Measurements from ENCODE around the gene MEIS2.

Gene MEIS2

DNA sequence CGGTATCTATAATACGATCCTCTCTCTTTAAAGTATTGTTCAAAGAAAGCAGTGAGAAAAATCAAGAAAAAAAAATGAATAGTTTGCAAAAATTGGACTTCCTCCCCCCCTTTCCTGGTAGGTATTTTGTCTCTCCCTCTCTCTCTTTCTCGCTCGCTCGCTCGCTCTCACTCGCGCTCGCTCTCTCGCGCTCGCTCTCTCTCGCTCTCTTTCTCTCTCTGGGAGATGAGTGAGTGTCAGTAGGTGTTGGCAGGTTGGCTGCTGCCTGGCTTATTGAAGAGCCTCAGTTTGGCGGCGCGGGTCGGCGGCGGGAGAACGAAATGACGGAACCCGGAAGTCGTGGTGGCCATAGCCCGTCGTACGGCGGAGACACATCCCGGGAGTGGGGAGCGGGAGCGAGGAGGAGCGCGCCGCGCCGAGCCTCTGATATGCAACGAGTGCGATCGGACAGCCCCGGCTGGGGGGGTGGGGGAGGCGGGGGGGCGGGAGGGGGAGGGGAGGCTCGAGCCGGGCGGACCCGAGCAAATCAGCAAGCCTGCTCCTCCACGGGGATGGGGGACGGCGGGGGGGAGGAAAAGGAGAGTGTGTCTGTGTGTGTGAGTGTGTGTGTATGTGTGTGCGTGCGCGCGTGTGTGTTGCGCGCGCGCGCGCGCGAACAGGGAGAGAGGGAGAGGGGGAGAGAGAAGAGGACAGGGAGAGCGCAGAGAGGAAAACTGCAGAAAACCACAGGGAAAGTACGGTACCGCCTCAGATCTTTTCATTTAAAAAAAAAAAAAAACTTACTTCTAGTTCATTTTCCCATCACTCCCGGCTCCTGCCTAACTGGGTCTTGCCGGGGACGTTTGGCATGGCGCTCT lies at the start of gene MEIS2:
TSS of gene MEIS2 (minus strand) at position 441 of the 857 bp plus-strand sequence. CDS start 1,083 bp downstream, outside the sequence.
- peak; percentile 95 for DNase-seq

DNA sequence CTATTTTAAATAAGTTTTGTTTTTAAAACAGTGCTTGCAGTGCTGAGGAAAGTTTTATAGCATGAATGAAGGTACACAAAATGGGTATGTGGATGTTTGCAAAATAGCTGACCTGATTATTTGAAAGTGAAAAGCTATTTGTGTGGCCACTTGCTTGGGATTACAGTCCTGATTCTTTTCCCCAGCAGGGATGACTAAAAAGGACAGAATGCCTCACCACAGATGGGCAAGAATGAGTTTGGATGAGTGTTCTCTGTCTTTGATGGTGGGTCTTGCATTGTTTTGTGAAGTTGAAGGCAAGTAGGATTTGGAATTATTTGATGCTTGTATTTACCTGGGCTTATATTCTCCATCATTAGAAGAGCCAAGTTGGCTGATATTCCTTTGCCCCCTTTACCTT lies 48.8 kb upstream of the MEIS2 start:
- DNase-seq: no peak

DNA sequence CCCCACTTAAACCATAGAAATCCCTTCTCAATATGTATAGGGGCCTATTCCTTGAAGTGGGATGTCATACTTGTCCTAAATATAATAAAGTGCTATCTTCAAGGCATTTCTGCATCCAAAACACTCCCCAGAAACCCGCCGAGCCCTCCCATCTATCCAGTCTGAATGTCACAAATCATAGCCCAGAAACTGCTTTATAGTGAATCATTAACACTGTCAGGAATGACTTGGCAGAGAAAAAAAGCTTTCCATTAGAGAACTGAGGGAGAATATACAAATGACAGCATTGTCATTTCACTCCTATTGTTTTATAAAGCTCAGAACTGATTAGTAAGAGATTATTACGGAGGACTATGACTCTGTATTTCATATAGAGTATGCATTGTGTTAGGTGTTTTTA lies 48.4 kb upstream of the MEIS2 start:
- DNase-seq: no peak

DNA sequence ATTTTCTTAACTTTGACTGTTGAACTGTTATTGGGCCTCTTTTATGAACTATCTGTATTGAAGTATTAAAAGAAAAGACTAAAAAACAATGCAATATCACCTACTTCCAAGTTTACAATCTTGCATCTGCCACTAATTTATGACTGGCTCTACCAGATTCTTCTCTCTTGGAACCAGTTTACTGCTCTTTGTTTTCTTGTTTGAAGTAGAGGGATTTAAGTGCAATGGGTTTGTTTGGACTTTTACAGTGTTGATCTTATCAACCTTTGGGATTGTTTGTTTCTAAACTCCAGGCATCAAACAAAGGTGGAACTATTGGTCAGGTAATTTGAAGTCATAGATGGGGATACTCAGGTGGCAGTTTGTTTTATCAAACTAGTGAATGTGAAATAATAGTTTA lies 43.0 kb upstream of the MEIS2 start:
- no peak for DNase-seq

DNA sequence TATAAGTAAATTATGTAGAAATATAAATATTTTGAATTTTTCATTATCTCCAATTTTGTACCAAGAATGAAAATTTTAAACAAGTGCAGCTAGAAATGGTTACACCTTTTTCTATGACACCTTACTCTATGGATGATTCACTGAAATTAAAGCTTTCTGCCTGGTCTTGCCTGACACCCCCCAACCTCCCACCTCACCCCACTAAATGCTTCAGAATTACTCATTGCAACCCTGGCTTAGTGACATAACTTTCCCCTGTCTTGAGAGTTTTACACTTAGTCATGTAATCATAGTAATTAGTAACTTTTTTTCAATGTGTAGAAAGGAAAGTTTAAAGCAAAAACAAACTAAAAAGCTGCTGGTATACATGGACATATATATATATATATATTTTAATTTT lies 42.0 kb upstream of the MEIS2 start:
- DNase-seq: no peak

DNA sequence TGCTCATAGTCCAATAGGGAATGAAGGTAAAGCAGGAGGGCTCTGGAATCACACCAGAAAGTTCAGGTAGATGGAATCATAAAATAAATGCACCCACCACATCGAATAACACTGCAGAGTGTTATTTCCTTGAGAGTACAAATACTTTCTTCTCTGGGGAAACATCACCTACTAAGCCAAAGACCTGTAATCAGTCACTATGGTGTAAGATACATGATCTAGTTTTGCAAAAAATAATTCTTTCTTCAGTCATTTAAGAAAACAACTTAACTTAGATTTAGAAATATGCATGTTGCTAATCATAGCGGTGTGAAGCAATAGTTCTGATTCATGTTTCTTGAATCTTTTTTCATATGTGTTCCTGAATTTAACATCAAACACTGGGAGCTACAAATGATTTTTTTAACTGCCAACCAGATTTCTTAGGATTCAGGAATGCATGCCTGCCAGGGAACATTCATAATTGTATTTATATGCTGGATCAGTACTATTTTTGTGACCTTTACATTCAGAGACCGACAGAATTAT lies 40.2 kb upstream of the MEIS2 start:
- no peak for DNase-seq

DNA sequence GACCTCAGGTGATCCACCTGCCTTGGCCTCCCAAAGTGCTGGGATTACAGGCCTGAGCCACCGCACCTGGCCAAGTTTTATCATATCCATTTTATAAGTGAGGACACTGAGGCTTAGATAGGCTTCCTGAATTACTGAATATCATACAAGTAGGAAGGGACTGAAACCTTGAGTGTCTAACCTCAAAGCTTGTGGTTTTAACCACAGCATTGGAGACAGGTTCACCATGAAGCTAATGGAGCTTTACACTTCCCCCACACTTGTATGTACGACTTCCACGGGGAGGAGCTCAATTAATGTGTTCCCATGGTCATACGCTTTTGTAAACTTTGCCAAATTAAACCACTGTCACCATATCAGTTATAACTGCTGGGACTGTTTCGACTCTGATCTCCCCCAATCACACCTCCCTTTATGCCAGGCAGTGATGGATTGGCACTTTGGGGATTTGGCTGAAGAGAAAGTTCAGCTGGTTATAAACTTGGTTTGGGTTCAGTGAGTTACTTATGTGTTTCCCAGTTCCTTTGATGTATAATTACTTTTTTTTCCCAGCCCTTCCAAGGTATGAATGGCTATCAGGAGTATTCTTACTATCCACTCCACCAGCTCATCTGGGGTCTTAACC lies 38.4 kb upstream of the MEIS2 start:
- no peak for DNase-seq

DNA sequence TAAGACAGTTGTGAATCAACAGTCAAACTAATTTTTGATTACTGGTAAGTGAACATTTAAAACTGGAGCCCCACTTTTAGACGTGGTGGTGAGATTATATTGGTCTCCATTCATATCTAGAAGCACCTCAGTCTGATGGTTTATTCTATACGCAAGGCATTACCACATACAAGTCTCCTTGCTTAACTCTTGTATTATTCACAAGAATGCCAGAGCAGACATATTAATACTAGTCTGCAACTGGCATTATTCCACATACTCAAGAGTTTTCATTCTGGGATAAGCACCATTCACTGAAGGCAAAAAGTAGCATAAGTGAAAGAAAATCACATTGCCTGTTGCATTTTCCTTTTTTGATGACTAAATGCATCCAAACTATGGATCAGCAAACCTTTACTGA lies 36.9 kb upstream of the MEIS2 start:
- no peak for DNase-seq

DNA sequence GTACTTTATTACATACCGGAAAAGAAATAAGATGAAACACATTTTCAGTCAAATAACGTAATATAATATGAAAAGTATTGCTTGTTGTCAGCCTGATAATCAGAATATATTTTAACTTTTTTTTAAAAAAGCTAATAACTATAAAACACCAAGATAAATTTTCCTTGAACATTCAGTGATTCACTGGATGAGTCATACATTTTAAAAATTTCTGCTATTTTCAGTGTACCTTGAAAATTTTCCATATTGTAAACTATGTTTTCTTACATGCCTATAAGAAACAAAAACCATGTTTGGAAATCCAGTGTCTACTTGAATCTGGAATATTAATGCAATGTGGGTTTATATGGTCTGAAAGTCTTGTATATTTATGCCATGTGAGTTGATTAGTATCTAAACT lies 36.3 kb upstream of the MEIS2 start:
- DNase-seq: no peak

DNA sequence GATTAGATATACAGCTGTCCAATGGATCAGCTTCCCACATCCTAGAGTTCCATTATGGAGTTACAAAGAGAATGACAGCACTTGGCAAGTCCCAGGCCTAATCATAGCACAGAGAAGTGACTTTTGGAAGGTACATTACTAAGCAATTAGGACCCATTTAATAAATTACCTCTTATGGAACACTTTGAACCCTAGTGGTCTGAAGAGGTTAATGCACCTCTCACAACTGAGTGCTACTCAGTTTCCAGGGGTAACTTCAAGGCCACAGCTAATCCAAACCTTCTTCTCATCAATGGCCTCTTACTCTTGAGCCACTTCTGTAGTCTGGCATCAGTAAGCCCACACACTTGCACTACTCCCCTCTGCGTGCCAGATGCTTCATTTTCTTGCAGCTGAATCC lies 34.9 kb upstream of the MEIS2 start:
- DNase-seq: no peak

DNA sequence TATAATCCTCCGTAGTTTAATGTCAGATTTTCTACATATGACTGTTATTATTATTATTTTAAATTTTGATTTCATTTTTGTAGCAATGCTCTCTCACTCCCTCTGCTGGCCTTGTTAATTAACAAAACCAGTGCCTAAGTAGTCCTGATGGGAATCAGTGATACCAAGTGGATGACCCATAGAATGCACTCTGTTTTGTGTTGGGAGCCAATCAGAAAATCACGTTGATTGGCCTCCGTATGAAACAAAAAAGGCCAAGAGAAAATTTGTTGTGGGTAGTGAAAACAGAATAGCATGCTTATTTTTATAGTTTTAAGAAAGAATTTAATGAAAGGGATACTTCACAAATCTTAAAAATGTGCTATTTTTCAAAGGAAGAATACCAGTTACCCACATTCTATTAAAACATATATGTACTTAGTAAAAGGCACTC lies 34.4 kb upstream of the MEIS2 start:
- no peak for DNase-seq

DNA sequence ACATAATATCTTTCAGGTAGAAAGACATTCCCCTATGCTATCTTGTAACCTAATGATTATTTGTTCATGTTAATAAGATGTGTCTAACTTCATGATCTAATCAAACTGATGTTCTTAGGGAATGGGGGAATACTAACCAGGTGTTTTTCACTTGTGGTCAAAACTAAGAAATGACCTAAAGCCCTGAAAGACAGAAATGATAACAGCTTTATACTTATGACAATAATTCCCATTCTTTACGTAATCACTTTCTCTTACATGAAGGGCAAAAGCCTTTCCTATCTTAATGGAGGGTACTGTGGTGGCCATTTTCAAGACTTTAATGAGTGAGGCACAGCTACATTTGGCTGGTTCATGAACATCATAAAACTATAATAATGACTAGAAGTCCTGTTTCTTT lies 33.9 kb upstream of the MEIS2 start:
- DNase-seq: no peak

DNA sequence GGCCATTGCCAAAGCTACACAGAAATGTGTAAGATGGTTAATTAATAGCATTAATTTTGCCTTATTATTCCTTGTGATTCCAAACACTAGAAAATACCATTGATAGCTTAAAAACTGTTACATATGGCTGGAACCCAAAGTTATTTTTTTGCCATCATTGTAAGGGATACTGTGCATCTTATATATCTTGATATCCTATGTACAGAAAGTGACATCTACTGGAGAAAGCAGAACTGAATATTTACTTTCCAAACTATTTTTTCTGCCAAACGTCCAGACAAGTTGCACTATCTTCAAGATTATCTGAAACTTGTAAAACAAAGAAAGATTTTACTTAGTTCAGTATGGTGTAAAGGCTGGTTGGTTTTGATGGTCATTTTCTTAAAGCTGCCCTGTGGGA lies 33.3 kb upstream of the MEIS2 start:
- DNase-seq: no peak

DNA sequence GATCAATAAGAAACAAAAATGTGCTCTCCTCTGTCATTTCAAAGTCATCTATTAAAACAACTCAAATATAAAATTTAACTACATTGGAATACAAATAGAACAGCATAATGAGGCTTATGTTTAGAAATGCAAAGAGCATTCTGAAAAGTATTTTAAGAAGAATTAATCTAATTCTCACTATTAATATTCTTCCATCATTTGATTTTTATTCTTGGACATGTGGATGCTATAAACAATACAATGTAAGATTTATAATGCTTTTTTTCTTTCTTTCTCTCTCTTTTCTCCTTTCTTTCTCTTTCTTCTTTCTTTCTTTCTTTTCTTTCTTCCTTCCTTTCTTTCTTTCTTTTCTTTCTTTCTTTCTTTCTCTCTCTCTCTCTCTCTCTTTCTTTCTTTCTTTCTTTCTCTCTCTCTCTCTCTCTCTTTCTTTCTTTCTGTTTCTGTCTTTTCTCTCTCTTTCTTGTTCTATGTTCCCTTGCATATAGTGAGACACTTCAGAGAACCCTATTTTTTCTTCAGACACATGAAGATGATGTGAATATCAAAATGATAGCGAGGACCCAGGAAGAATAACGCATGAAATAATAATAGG lies 32.6 kb upstream of the MEIS2 start:
- DNase-seq: no peak

DNA sequence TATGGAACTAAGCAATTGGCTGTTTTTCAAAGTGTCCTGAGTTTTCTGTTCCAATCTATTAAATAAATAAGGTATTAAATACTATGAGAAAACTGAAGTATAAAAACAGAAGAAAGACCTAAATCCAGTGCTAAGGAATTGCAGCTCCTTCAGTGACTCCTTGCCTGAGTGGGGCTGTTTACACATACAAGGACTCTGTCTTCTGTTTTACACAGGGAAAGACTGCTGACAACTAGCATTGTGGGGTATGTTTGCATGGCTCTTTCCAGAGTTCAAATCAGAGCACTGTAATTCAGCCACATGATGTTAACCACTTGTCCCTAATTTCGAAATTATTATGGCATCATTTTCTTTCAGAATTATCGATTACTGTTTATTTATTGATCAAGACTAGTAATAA lies 31.3 kb upstream of the MEIS2 start:
- DNase-seq: no peak

DNA sequence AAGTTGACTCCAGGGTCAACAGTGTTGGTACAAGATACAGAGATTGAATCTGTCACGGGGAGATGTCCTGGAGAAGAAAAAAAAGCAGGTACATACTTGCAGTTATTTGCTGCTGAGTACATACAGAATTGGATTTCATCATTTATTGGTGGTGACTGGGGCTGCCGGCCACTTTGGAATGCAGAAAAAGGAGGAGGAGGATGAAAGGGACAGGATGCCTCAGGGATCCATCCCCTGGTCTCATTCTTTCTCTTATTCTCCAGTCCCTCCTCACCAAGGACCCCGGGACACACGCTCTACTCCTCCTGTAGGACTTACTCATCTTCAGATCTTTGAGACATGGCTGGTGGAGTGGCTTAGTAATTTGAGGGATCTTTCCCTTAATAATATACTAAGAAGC lies 30.0 kb upstream of the MEIS2 start:
- DNase-seq: no peak

DNA sequence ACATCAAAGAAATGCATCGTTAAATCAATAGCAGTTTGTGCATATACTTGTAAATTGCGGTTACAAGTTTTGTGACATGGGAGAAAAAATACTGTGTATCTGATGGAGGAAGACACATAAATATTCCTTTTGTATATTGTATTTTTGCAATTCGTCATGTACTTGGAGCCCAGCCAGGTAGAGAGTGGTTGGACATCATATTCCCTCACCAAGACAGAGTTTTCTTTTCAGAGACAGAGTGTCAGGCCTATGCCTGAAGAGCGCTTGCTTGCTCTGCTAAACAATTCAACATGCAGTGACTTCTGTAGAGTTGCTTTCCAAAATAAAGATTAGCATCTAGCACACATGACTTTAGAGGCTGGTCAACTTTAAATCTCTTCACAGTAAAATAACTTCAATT lies 24.8 kb upstream of the MEIS2 start:
- no peak for DNase-seq

DNA sequence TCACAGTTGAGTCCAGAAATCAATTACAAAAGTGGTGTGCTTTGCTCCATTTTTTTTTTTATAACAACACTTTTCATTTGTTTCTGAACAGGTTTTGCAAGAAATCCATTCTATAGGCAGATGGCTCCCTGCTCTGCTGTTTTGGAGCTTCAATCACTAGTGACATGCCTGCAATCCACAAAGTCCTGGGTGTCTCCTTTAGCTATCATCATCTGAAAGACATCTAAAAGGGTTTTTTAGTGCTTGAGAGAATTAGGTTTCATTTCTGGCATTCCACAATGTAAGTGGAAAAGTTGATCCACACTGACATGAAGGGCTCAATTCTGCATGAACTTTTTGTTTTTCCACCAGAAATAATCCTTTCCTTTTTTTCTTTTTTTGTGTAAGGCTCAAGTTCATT lies 24.0 kb upstream of the MEIS2 start:
- DNase-seq: no peak

DNA sequence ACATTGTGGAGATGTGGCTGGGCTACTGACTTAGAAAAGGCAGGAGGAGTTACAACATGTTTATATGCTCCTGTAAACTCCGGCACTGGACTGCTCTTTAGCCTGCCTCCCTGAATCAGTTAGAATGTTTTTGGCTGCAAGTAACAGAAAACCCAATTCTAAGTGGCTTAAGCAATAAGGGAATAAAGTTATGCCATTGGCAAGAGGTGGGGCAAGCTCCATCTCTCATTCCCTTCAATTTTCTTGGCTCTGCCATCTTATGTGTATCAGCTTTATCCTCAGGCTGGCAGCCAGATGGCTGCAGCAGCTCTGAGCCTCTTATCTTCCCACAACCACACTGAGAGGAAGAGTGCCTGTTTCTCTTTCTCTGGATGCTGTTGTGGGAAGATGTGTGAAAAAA lies 22.4 kb upstream of the MEIS2 start:
- DNase-seq: no peak

DNA sequence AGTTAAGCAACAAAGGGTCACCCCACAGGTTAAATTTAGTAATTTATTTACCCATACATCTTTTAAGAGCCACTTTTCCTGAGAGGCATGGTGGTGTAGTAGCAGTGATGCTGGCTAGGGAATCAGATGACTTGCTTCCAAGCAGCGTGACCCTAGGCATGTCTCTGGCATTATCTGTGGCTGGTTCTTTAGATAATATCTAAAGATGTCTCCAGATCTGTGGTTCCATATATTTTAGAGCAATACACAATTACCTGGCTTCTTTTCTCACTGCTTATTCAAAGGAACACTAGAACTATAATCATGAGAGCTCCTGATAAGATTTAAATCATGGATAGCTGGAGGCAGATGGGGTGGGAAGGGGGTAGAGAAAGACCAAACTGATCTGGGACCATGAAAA lies 21.1 kb upstream of the MEIS2 start:
- no peak for DNase-seq

DNA sequence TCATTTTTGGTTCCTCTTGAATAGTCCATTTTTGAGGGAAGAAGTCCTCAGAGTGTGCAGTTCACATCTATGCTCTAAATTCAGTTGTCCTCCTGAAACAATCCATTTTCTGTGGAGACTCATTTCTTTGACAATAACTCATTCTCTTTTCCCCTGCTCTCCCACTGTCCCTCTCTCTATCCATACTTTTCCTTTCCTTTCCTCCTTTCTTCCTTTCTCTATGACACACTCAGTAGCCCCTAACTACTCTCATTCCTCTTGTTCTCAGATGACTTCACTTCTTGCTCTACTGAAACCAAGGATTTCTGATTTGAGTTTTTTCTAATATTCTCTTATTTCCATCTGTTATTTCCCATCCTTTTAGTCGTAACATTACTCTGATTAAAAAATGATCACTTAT lies 16.7 kb upstream of the MEIS2 start:
- no peak for DNase-seq

DNA sequence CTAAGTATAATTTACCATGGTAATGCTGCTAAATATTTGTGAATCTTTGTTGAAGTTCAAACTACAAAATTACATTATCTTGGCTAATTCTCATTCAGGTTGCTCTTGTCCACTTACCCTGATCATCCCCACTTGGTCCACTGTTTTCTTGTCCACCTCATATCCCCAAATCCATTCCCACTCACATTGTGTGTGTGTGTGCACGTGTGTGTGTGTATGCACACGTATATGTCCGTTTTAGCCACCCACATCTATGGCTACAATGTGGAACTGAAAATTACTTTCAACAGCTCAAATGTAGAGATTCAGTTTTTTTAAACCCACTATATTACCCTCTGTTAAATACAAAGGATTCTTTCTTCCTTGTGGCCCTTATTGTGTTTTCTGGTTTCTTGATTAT lies 15.2 kb upstream of the MEIS2 start:
- no peak for DNase-seq

DNA sequence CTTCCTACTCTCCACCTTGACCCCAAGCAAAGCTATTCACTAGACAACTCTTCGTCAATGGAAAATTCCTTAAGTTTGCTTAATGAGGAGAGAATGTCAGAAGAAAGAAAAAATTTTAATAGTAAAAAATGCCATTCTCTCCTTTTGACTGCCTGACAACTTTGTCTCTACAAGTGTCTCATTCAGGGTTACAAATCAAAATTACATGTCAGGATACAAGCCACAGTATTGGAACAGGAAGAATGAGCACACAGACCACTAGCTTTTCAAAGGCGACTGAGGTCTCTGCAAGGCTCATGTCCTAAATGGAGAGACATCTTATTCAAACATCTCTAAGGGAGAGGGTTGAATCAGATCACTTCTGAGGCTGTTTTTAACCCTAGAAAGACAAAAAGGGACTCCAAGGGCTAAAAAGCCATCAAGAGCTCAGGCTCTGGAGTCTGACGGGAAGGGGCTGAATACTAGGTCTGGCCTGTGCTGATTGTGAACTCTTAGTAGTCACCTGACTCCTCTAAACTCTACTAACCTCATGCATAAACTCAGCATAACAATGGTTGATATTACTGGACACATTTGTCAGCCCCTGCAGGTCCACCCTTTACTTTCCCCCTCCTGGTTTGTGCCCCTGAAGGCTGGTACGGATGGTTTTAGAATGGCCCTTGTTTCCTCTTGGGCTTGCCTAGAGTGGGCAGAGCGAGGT lies 12.8 kb upstream of the MEIS2 start:
- DNase-seq: no peak
